GM23338 (cell line): ENCODE measurements around the gene CRK. TPM values are rescaled to one million over a fixed set of nuclear protein-coding genes. Genes with fewer than 3 reads are reported as not detected.

Source experiments
- ATAC-seq: fragments of 200-7000 bp; cut with Tn5 transposase; 3 replicates; pipeline ENCODE4 v1.9.1; 2020
- DNase-seq: peaks from one replicate; pipeline ENCODE4 v3.0.0-alpha.2; 2015; ENCODE audit warnings: low spot score
- H2AFZ ChIP-seq: fragments of 200-600 bp; sonication (generic); 2 replicates; pipeline ENCODE4 v1.8.0; 2016; ENCODE audit warnings: antibody characterized with exemption, mild to moderate bottlenecking, moderate library complexity
- H3F3A ChIP-seq: fragments of 200-600 bp; sonication (generic); replicated peaks from 2 replicates; pipeline ENCODE4 v1.8.0; 2017; ENCODE audit warnings: antibody characterized with exemption, mixed run types, low read depth
- H3K27ac ChIP-seq: fragments of 200-600 bp; sonication (generic); 2 replicates; pipeline ENCODE4 v1.6.1; 2016; ENCODE audit warnings: low read depth
- H3K27me3 ChIP-seq: fragments of 200-600 bp; sonication (generic); 2 replicates; pipeline ENCODE4 v1.8.0; 2016; ENCODE audit warnings: mild to moderate bottlenecking, mixed run types, moderate library complexity; ENCODE audit not compliant: insufficient read depth
- H3K36me3 ChIP-seq: fragments of 200-600 bp; sonication (generic); 2 replicates; pipeline ENCODE4 v1.8.0; 2016; ENCODE audit warnings: mild to moderate bottlenecking; ENCODE audit not compliant: insufficient read depth
- H3K4me1 ChIP-seq: fragments of 200-600 bp; sonication (generic); 2 replicates; pipeline ENCODE4 v1.8.0; 2016; ENCODE audit warnings: mild to moderate bottlenecking, moderate library complexity; ENCODE audit not compliant: insufficient read depth
- H3K4me2 ChIP-seq: fragments of 200-600 bp; sonication (generic); 2 replicates; pipeline ENCODE4 v1.7.1; 2017; ENCODE audit warnings: mixed run types
- H3K4me3 ChIP-seq: fragments of 200-600 bp; sonication (generic); 2 replicates; pipeline ENCODE4 v1.6.1; 2016; ENCODE audit warnings: mixed run types
- H3K79me2 ChIP-seq: fragments of 200-600 bp; sonication (generic); replicated peaks from 2 replicates; pipeline ENCODE4 v1.8.0; 2017; ENCODE audit warnings: mild to moderate bottlenecking; ENCODE audit not compliant: insufficient read depth
- H3K9me2 ChIP-seq: fragments of 200-600 bp; sonication (generic); 2 replicates; pipeline ENCODE4 v1.8.0; 2017; ENCODE audit not compliant: insufficient read depth
- H4K20me1 ChIP-seq: fragments of 200-600 bp; sonication (generic); replicated peaks from 2 replicates; pipeline ENCODE4 v1.8.0; 2017; ENCODE audit warnings: mild to moderate bottlenecking; ENCODE audit not compliant: insufficient read depth
- H3K27ac Mint-ChIP-seq: 2 replicates; pipeline ENCODE4 v1.8.0; 2020; ENCODE audit warnings: inconsistent platforms, mild to moderate bottlenecking, moderate library complexity, mixed read lengths
- H3K27me3 Mint-ChIP-seq: 3 replicates; pipeline ENCODE4 v1.8.0; 2022; ENCODE audit warnings: low read depth, mild to moderate bottlenecking, moderate library complexity, mixed read lengths, inconsistent platforms; ENCODE audit not compliant: insufficient read depth, poor library complexity
- H3K36me3 Mint-ChIP-seq: 3 replicates; pipeline ENCODE4 v1.8.0; 2021; ENCODE audit warnings: low read depth, mild to moderate bottlenecking, inconsistent platforms, moderate library complexity, mixed read lengths
- H3K4me1 Mint-ChIP-seq: 3 replicates; pipeline ENCODE4 v1.8.0; 2020; ENCODE audit warnings: mild to moderate bottlenecking, inconsistent platforms, mixed read lengths
- H3K4me3 Mint-ChIP-seq: 3 replicates; pipeline ENCODE4 v1.8.0; 2021; ENCODE audit warnings: moderate library complexity, mild to moderate bottlenecking, inconsistent platforms, mixed read lengths
- H3K9me3 Mint-ChIP-seq: 3 replicates; pipeline ENCODE4 v1.8.0; 2020; ENCODE audit warnings: moderate library complexity, mild to moderate bottlenecking, inconsistent platforms, mixed read lengths
- CREB1 ChIP-seq: fragments of 250-450 bp; sonication (Bioruptor Pico); IDR thresholded peaks from 2 replicates; pipeline ENCODE4 v1.5.0; 2020; ENCODE audit warnings: low read depth, mild to moderate bottlenecking, moderate library complexity
- CTCF ChIP-seq, 2 experiments: fragments of 200-600 bp in 1 of 2; sonication (generic) in 1 of 2; conservative IDR thresholded peaks; 2 replicates each; pipeline versions ENCODE4 v1.5.1 to v1.6.1; 2016 to 2017; ENCODE audit warnings: antibody characterized with exemption in 2 of 2, low read depth in 2 of 2, mild to moderate bottlenecking in 2 of 2, moderate library complexity in 1 of 2
- ETS1 ChIP-seq: IDR thresholded peaks from 2 replicates; pipeline ENCODE4 v1.6.1; 2016; ENCODE audit warnings: antibody characterized with exemption
- EZH2 ChIP-seq: fragments of 200-600 bp; sonication (generic); IDR thresholded peaks from one replicate; pipeline ENCODE4 v1.8.0; 2017; ENCODE audit warnings: antibody characterized with exemption, mild to moderate bottlenecking, low read depth; ENCODE audit not compliant: unreplicated experiment
- EZH2phosphoT487 ChIP-seq: fragments of 200-600 bp; sonication (generic); IDR thresholded peaks from one replicate; pipeline ENCODE4 v1.8.1; 2018; ENCODE audit warnings: antibody characterized with exemption; ENCODE audit not compliant: unreplicated experiment
- JUNB ChIP-seq: IDR thresholded peaks from one replicate; pipeline ENCODE4 v1.6.1; 2016; ENCODE audit warnings: antibody characterized with exemption; ENCODE audit not compliant: unreplicated experiment
- NANOG ChIP-seq: IDR thresholded peaks from 2 replicates; pipeline ENCODE4 v1.6.1; 2016; ENCODE audit warnings: antibody characterized with exemption, borderline replicate concordance
- POLR2AphosphoS5 ChIP-seq: IDR thresholded peaks from 2 replicates; pipeline ENCODE4 v1.6.1; 2016; ENCODE audit warnings: antibody characterized with exemption, low read depth
- REST ChIP-seq: IDR thresholded peaks from one replicate; pipeline ENCODE4 v1.6.1; 2018; ENCODE audit warnings: antibody characterized with exemption; ENCODE audit not compliant: unreplicated experiment
- STAT1 ChIP-seq: IDR thresholded peaks from one replicate; pipeline ENCODE4 v1.6.1; 2016; ENCODE audit warnings: antibody characterized with exemption; ENCODE audit not compliant: unreplicated experiment
- ZNF114 ChIP-seq: fragments of 250-450 bp; sonication (Bioruptor Pico); IDR thresholded peaks from 2 replicates; pipeline ENCODE4 v1.5.0; 2020; ENCODE audit warnings: mild to moderate bottlenecking, moderate library complexity
- ZNF331 ChIP-seq: fragments of 250-450 bp; sonication (Bioruptor Pico); IDR thresholded peaks from 2 replicates; pipeline ENCODE4 v1.5.0; 2020; ENCODE audit warnings: low read depth, mild to moderate bottlenecking, moderate library complexity
- ZNF462 ChIP-seq: fragments of 250-450 bp; sonication (Bioruptor Pico); IDR thresholded peaks from 2 replicates; pipeline ENCODE4 v1.5.0; 2020; ENCODE audit warnings: mild to moderate bottlenecking, moderate library complexity
- polyA plus RNA-seq: library from polyadenylated mRNA; unstranded; fragments of >200 nt; fragmentation: Nextera tagmentation; extraction: Ambion mirVana; gene quantifications from 2 replicates; pipeline ENCODE4 v1.2.1, GENCODE V29; 2016
- total RNA-seq: library from RNA; depleted of rRNA; stranded (reverse); fragments of >200 nt; shearing (Covaris generic); gene quantifications from 2 replicates; pipeline ENCODE4 v1.2.3, GENCODE V29; 2014

The CRK gene
- total and polyA plus RNA-seq, 2 experiments from 2014 or later, result 32.6 to 59.8 TPM

GRCh38 chr17:1461198-1461944 is 5.3 kb upstream of the CRK start:
- Mint-ChIP-seq H3K4me3 (no peak overlapping the region), H3K27ac (no peak overlapping the region)

More at GRCh38 chr17:1461198-1461944, 5.3 kb upstream of the CRK start:
- Histone ChIP-seq H3K9me2 (no peaks in the 10 kb centered on the region), H3K79me2 (no peaks in the 10 kb centered on the region), H4K20me1 (no peaks in the 10 kb centered on the region), H3K27ac (no peak overlapping the region), H3K36me3 (no peaks in the 10 kb centered on the region), H3K4me2 (no peak overlapping the region), H3K27me3 (no peaks in the 10 kb centered on the region), H3F3A (peaks cover 5% of the 10 kb centered on the region), H2AFZ (no peak overlapping the region), H3K4me3 (no peak overlapping the region), H3K4me1 (peaks cover 4% of the 10 kb centered on the region)
- DNase-seq (peak; percentile 55), ATAC-seq (no peak)
- peaks cover 19% of the 10 kb centered on the region for H3K27me3 Mint-ChIP-seq
- no peaks in the 10 kb centered on the region for H3K9me3 Mint-ChIP-seq
- peaks cover 15% of the 10 kb centered on the region; the same call in 2 of the 3 replicates for H3K36me3 Mint-ChIP-seq
- TF ChIP-seq EZH2 (no peak), JUNB (no peak), POLR2AphosphoS5 (no peak), REST (no peak), ZNF114 (CRISPR knock-in tag) (no peak), CREB1 (CRISPR knock-in tag) (no peak), EZH2phosphoT487 (no peak), ZNF462 (CRISPR knock-in tag) (no peak), ZNF331 (CRISPR knock-in tag) (no peak), STAT1 (no peak), CTCF (conservative IDR thresholded peaks at IDR 0.05; ENCODE audit: low read depth in 2 of 2) (no peak), ETS1 (no peak), NANOG (no peak)
- peaks cover 8% of the 10 kb centered on the region for H3K4me1 Mint-ChIP-seq
